ENCODE measurements around the gene INPP5A.
"Not testable (repeated sequence)": the region's sequence is repeated elsewhere in the genome, so short reads cannot be mapped to it uniquely, and the experiment has no call there.

INPP5A gene

GRCh38 chr10:132664883-132665282 is 127.3 kb downstream of the INPP5A start:
- no peak for DNase-seq

GRCh38 chr10:132665946-132666704 is 128.5 kb downstream of the INPP5A start:
- DNase-seq = no peak

GRCh38 chr10:132666705-132667341 is 129.2 kb downstream of the INPP5A start:
- no peak for DNase-seq

GRCh38 chr10:132667342-132668047 is 129.9 kb downstream of the INPP5A start:
- DNase-seq = no peak

- no peak for DNase-seq
These were observed 130.4 kb downstream of the INPP5A start for GRCh38 chr10:132668048-132668394.

GRCh38 chr10:132669208-132669861 is 131.7 kb downstream of the INPP5A start:
- DNase-seq = no peak

GRCh38 chr10:132670546-132671227 is 133.1 kb downstream of the INPP5A start:
- no peak for DNase-seq

- no peak for DNase-seq
These were observed 133.9 kb downstream of the INPP5A start for GRCh38 chr10:132671228-132672154.

- DNase-seq = not testable (repeated sequence)
These were observed 136.2 kb downstream of the INPP5A start for GRCh38 chr10:132673746-132674145.

GRCh38 chr10:132674311-132674710 is 136.7 kb downstream of the INPP5A start:
- DNase-seq = no peak

GRCh38 chr10:132675031-132675740 is 137.6 kb downstream of the INPP5A start:
- DNase-seq = no peak

- DNase-seq = no peak
These were observed 138.8 kb downstream of the INPP5A start for GRCh38 chr10:132676193-132676891.

GRCh38 chr10:132677096-132677472 is 139.5 kb downstream of the INPP5A start:
- no peak for DNase-seq

GRCh38 chr10:132677473-132678227 is 140.1 kb downstream of the INPP5A start:
- DNase-seq = no peak

- no peak for DNase-seq
These were observed 141.0 kb downstream of the INPP5A start for GRCh38 chr10:132678436-132679216.

- DNase-seq = no peak
These were observed 141.6 kb downstream of the INPP5A start for GRCh38 chr10:132679217-132679595.

- no peak for DNase-seq
These were observed 142.1 kb downstream of the INPP5A start for GRCh38 chr10:132679640-132680039.

GRCh38 chr10:132680741-132681140 is 143.2 kb downstream of the INPP5A start:
- DNase-seq = not testable (repeated sequence)
